Adrenal gland (tissue), 12 donors: Measurements from ENCODE around the gene STRA6. TPM values are rescaled to one million over a fixed set of nuclear protein-coding genes. Genes with fewer than 3 reads are reported as not detected.

Experiments used
- DNase-seq, 7 donors: peaks; one replicate each; pipeline ENCODE4 v3.0.0-alpha.2; 2019 to 2020
- H3K27ac ChIP-seq, 5 donors: fragments of 200-600 bp; sonication (generic) in 4 of 5; 1 replicate in 3 of 5; 2 replicates in 2 of 5; pipeline versions ENCODE4 v1.5.1 to v1.8.0; 2016 to 2020; ENCODE audit warnings: mild to moderate bottlenecking in 1 of 5
- H3K27me3 ChIP-seq: fragments of 200-600 bp; 2 replicates; pipeline ENCODE4 v1.8.0; 2021
- H3K36me3 ChIP-seq, 2 donors: fragments of 200-600 bp; replicated peaks in 1 of 2; 1 replicate in 1 of 2; 2 replicates in 1 of 2; pipeline versions ENCODE4 v1.5.1 to v1.8.0; 2018 to 2022
- H3K4me1 ChIP-seq, 2 donors: fragments of 200-600 bp; replicated peaks in 1 of 2; 1 replicate in 1 of 2; 2 replicates in 1 of 2; pipeline versions ENCODE4 v1.5.1 to v1.8.0; 2018 to 2021
- H3K4me3 ChIP-seq, 4 donors: fragments of 200-600 bp; sonication (generic) in 3 of 4; one replicate each; pipeline ENCODE4 v1.5.1; 2016 to 2018
- H3K9me3 ChIP-seq, 3 donors: fragments of 200-600 bp; sonication (generic) in 1 of 3; replicated peaks in 1 of 3; 1 replicate in 2 of 3; 2 replicates in 1 of 3; pipeline versions ENCODE4 v1.5.1 to v1.8.0; 2016 to 2021
- POLR2A ChIP-seq, 2 donors: fragments of 450-650 bp; IDR thresholded peaks; one replicate each; pipeline ENCODE4 v1.6.1; 2017; ENCODE audit warnings: antibody characterized with exemption in 2 of 2, mild to moderate bottlenecking in 2 of 2, moderate library complexity in 1 of 2
- WGBS, 4 donors: extraction: QIAGEN DNeasy Blood & Tissue Kit in 2 of 4; methylation state at CpG; one replicate each; pipeline versions ENCODE4 v1.1.5 to v1.1.7; 2013 to 2017; 5-methylcytosine and 5-hydroxymethylcytosine counted together
- intact Hi-C, 2 donors: fragments of 100-400 bp; cut with DNase I; formaldehyde crosslinking; loops; one replicate each; pipeline versions ENCODE4 v1.14.1 to v1.15.0; 2022 to 2023
- polyA plus RNA-seq, 3 donors: library from polyadenylated mRNA; stranded (reverse); fragments of 200-250 nt in 2 of 3; fragments of 350-450 nt in 1 of 3; fragmentation: Illumina TruSeq in 1 of 3; extraction: RNeasy Lipid Tissue Mini Kit (QIAGEN cat#74804) in 1 of 3; gene quantifications; one replicate each; pipeline ENCODE4 v1.2.3, GENCODE V29; 2013 to 2014
- total RNA-seq, 9 donors: library from RNA; depleted of rRNA in 4 of 9; stranded (reverse); fragments of >200 nt in 4 of 9; fragments of 120-200 nt in 1 of 9; fragmentation: NEBNext Ultra II Directional in 1 of 9; extraction: Animal tissue kit (Norgen Biotek cat#: 25700) in 1 of 9; gene quantifications; one replicate each; pipeline versions ENCODE4 v1.1.0 to v1.2.4, GENCODE V29; 2013 to 2023
- TF ChIP-seq, protein P1 (sequence below), 6 experiments: fragments of 450-650 bp in 4 of 6; fragments of 200-600 bp in 2 of 6; sonication (generic) in 1 of 6; IDR thresholded peaks; 1 replicate in 5 of 6; 2 replicates in 1 of 6; pipeline versions ENCODE4 v1.5.1 to v1.8.0; 2016 to 2021; ENCODE audit warnings: antibody characterized with exemption in 6 of 6, mild to moderate bottlenecking in 2 of 6, moderate library complexity in 1 of 6
- donor health status: healthy with polysubstance abuse.
- donor health status: Bipolar disorder and iron deficiency.
- donor health status: DM: yes; HTN: yes; CAD: no.
- donor health status: DM: no; HTN: no; CAD: no.
- donor health status: DM: no; HTN: no; CAD: no.
- donor health status: DM: yes; HTN: yes; CAD: no.

Gene STRA6
- total and polyA plus RNA-seq, 12 donors: 0.22 to 12.6 (median 3.1) TPM; not detected in 2

GRCh38 chr15:74235962-74236361 lies 33.4 kb upstream of the STRA6 start, which contains the start of gene CCDC33:
CCDC33 (plus strand) TSS chr15:74236326; CDS start chr15:74236720, 394 bp downstream.
- H3K9me3 ChIP-seq: no peaks in the 10 kb centered on the region
- TF ChIP-seq POLR2A (IDR thresholded peaks at IDR 0.05): no peak
- TF ChIP-seq, protein P1, sequence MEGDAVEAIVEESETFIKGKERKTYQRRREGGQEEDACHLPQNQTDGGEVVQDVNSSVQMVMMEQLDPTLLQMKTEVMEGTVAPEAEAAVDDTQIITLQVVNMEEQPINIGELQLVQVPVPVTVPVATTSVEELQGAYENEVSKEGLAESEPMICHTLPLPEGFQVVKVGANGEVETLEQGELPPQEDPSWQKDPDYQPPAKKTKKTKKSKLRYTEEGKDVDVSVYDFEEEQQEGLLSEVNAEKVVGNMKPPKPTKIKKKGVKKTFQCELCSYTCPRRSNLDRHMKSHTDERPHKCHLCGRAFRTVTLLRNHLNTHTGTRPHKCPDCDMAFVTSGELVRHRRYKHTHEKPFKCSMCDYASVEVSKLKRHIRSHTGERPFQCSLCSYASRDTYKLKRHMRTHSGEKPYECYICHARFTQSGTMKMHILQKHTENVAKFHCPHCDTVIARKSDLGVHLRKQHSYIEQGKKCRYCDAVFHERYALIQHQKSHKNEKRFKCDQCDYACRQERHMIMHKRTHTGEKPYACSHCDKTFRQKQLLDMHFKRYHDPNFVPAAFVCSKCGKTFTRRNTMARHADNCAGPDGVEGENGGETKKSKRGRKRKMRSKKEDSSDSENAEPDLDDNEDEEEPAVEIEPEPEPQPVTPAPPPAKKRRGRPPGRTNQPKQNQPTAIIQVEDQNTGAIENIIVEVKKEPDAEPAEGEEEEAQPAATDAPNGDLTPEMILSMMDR (IDR thresholded peaks at IDR 0.05): no peak
- no peak for DNase-seq
- H3K27ac ChIP-seq: no peak within 1 kb of the TSS
- no peak within 1 kb of the TSS for H3K4me3 ChIP-seq
- no peaks in the 10 kb centered on the region for H3K27me3 ChIP-seq
- no peaks in the 10 kb centered on the region for H3K36me3 ChIP-seq
- 79 to 84% (median 82%) methylated on average over 3 to 6 of the region's 6 CpGs for WGBS, 4 donors
- intact Hi-C loops: no loop called here
- H3K4me1 ChIP-seq: peaks cover 13 to 17% of the 10 kb centered on the region in 2 donors

DNA sequence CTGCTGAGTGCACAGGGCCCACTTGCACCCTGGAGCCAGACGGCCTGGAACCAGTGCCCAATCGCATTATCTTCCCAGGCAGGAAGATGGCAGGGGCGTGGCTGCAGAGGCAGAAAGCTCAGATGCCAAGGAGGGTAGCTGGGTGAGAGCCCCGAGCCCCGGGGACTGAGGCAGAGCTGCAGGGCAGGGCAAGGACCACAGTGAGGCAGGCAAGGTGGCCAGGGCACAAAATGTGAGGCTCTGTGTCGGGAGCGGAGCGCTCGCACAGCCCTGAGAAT lies 31.9 kb upstream of the STRA6 start:
- no peak overlapping the region for H3K27ac ChIP-seq
- DNase-seq: no peak
- H3K4me1 ChIP-seq: peaks cover 3% of the 10 kb centered on the region in 2 donors
- TF ChIP-seq, protein P1 (IDR thresholded peaks at IDR 0.05): no peak
- H3K36me3 ChIP-seq: no peaks in the 10 kb centered on the region
- H3K27me3 ChIP-seq: no peaks in the 10 kb centered on the region
- intact Hi-C loops: no loop called here
- no peaks in the 10 kb centered on the region for H3K9me3 ChIP-seq
- WGBS, 4 donors: 87 to 92% (median 92%) methylated on average over 6 to 9 of the region's 9 CpGs
- no peak overlapping the region for H3K4me3 ChIP-seq

DNA sequence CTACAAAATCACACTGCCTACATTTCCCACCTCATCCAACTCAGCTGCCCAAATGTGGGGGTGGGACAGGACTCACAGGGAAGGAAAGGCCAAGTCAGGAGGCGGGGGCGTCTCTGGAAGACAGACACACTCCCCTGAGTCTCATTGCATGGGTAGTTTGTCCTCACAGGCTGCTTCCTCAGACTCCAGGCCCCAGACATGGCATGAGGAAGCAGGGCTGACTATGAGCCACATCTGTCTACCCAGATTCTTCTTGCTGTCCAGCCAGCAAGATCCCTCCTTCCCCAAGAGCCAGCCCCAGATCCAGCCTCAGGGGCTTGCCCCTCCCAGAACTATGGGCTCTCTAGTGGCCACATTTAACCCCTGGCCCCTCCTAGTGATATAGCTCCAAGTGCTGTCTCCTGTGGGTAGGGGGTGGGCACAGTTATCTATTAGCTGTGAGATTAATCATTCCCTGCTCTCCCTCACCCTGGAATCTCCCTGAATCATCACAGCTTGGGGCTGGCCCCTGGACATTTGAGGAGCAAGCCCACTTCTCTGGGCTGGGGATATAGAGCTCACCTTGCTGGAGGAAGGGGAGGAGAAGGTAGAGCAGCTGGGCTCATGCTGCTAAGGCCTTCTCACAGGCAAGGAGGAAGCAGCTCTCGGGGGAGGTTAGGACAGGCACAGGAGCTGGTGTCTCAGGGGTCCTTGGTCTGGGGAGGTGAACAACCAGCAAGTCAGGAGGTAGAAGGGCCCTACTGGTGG lies 31.4 kb upstream of the STRA6 start:
- Histone ChIP-seq H3K4me1 (no peaks in the 10 kb centered on the region), H3K36me3 (no peaks in the 10 kb centered on the region), H3K9me3 (no peaks in the 10 kb centered on the region), H3K27ac (no peak overlapping the region), H3K27me3 (no peaks in the 10 kb centered on the region), H3K4me3 (no peak overlapping the region)
- DNase-seq: no peak
- intact Hi-C loops: no loop called here
- TF ChIP-seq POLR2A (IDR thresholded peaks at IDR 0.05): no peak
- TF ChIP-seq, protein P1 (IDR thresholded peaks at IDR 0.05): no peak
- WGBS, 4 donors: 85 to 100% (median 98%) methylated on average over 1 to 3 of the region's 3 CpGs

GRCh38 chr15:74233373-74233772 lies 30.8 kb upstream of the STRA6 start:
- intact Hi-C loops: no loop called here
- H3K27ac ChIP-seq: no peak overlapping the region
- no peaks in the 10 kb centered on the region for H3K4me1 ChIP-seq
- H3K9me3 ChIP-seq: no peaks in the 10 kb centered on the region
- TF ChIP-seq, protein P1 (IDR thresholded peaks at IDR 0.05): no peak
- TF ChIP-seq POLR2A (IDR thresholded peaks at IDR 0.05): no peak
- no peak overlapping the region for H3K4me3 ChIP-seq
- WGBS, 4 donors: 89 to 100% (median 93%) methylated on average over 3 to 6 of the region's 6 CpGs
- H3K36me3 ChIP-seq: no peaks in the 10 kb centered on the region
- DNase-seq: no peak
- H3K27me3 ChIP-seq: no peaks in the 10 kb centered on the region
